B cell (primary cell): Measurements from ENCODE around the gene UBE2B. TPM values are rescaled to one million over a fixed set of nuclear protein-coding genes. Genes with fewer than 3 reads are reported as not detected.
A peak's percentile ranks its signal among the peaks of the same experiment; 100 is the strongest.

Experiments used
- ATAC-seq: fragments of 200-7000 bp; cut with Tn5 transposase; one replicate; pipeline ENCODE4 v1.10.0; 2021; ENCODE audit warnings: low read depth, mild to moderate bottlenecking, moderate number of reproducible peaks, moderate library complexity
- CTCF ChIA-PET: fragments of 350-600 bp; sonication (Branson Sonifier 250); formaldehyde crosslinking; loops from one replicate; lab custom pipeline; 2021; ENCODE audit warnings: antibody characterized with exemption, inconsistent platforms; lab: Charles Lee
- POLR2A ChIA-PET: fragments of 350-600 bp; sonication (Branson Sonifier 250); formaldehyde crosslinking; loops from one replicate; lab custom pipeline; 2021; ENCODE audit warnings: antibody characterized with exemption; lab: Charles Lee
- DNase-seq: peaks from one replicate; pipeline ENCODE4 v3.0.0; 2013
- H2AFZ ChIP-seq: 2 replicates; pipeline ENCODE4 v1.6.1; 2012; ENCODE audit warnings: mild to moderate bottlenecking, low read depth, low read length; ENCODE audit not compliant: insufficient read depth, poor library complexity, severe bottlenecking
- H3K27ac ChIP-seq, 2 donors: 1 replicate in 1 of 2; 2 replicates in 1 of 2; pipeline ENCODE4 v1.5.1; 2012 to 2013; ENCODE audit warnings: low read length in 2 of 2, mild to moderate bottlenecking in 2 of 2, moderate library complexity in 1 of 2
- H3K27me3 ChIP-seq, 4 experiments: fragments of 200-600 bp in 1 of 4; sonication (generic) in 1 of 4; replicated peaks in 1 of 4; 1 replicate in 2 of 4; 2 replicates in 2 of 4; pipeline versions ENCODE4 v1.6.1 to v1.7.0; 2013 to 2016; ENCODE audit warnings: low read length in 3 of 4, mild to moderate bottlenecking in 2 of 4, mixed read lengths in 1 of 4, moderate library complexity in 1 of 4; ENCODE audit not compliant: insufficient read depth in 4 of 4, control insufficient read depth in 3 of 4; ENCODE audit errors: control extremely low read depth in 1 of 4
- H3K36me3 ChIP-seq, 2 experiments: replicated peaks in 1 of 2; 1 replicate in 1 of 2; 2 replicates in 1 of 2; pipeline versions ENCODE4 v1.6.1 to v1.7.1; 2013; ENCODE audit warnings: low read length in 1 of 2; ENCODE audit not compliant: insufficient read depth in 2 of 2, control insufficient read depth in 1 of 2; ENCODE audit errors: control extremely low read depth in 1 of 2, extremely low read depth in 1 of 2
- H3K4me1 ChIP-seq, 2 donors: fragments of 200-600 bp in 1 of 2; sonication (generic) in 1 of 2; 1 replicate in 1 of 2; 2 replicates in 1 of 2; pipeline versions ENCODE4 v1.5.1 to v1.6.1; 2013 to 2017; ENCODE audit warnings: low read length in 2 of 2; ENCODE audit not compliant: control insufficient read depth in 2 of 2, insufficient read depth in 2 of 2
- H3K4me2 ChIP-seq: replicated peaks from 2 replicates; pipeline ENCODE3; 2012; ENCODE audit warnings: mild to moderate bottlenecking, low read depth, low read length; ENCODE audit not compliant: poor library complexity, severe bottlenecking
- H3K4me3 ChIP-seq, 5 experiments: fragments of 200-600 bp in 1 of 5; sonication (generic) in 1 of 5; 1 replicate in 3 of 5; 2 replicates in 2 of 5; pipeline versions ENCODE4 v1.5.1 to v1.7.0; 2011 to 2016; ENCODE audit warnings: low read length in 4 of 5, mild to moderate bottlenecking in 4 of 5, low read depth in 2 of 5, control low read depth in 1 of 5, moderate library complexity in 1 of 5; ENCODE audit not compliant: insufficient read depth in 1 of 5; ENCODE audit errors: control extremely low read depth in 1 of 5, extremely low read depth in 1 of 5
- H3K79me2 ChIP-seq: fragments of 200-600 bp; sonication (generic); one replicate; pipeline ENCODE4 v1.6.0; 2016; ENCODE audit warnings: low read length; ENCODE audit not compliant: control insufficient read depth, insufficient read depth
- H3K9ac ChIP-seq: fragments of 200-600 bp; sonication (generic); 2 replicates; pipeline ENCODE4 v1.6.1; 2017; ENCODE audit warnings: mild to moderate bottlenecking, low read length, moderate library complexity
- H3K9me3 ChIP-seq, 3 donors: one replicate each; pipeline versions ENCODE4 v1.6.1 to v1.7.1; 2013; ENCODE audit warnings: low read length in 2 of 3; ENCODE audit not compliant: control insufficient read depth in 2 of 3, insufficient read depth in 1 of 3; ENCODE audit errors: control extremely low read depth in 1 of 3
- H4K20me1 ChIP-seq: 2 replicates; pipeline ENCODE4 v1.6.0; 2012; ENCODE audit warnings: mild to moderate bottlenecking, low read length; ENCODE audit not compliant: insufficient read depth, control insufficient read depth, poor library complexity, severe bottlenecking
- H3K27ac Mint-ChIP-seq: one replicate; pipeline ENCODE4 v1.8.0; 2021; ENCODE audit warnings: mixed read lengths
- H3K27me3 Mint-ChIP-seq: one replicate; pipeline ENCODE4 v1.8.0; 2021; ENCODE audit warnings: mixed read lengths
- H3K4me1 Mint-ChIP-seq: one replicate; pipeline ENCODE4 v1.8.0; 2021; ENCODE audit warnings: mixed read lengths
- H3K4me3 Mint-ChIP-seq: one replicate; pipeline ENCODE4 v1.8.0; 2021; ENCODE audit warnings: mixed read lengths
- H3K9me3 Mint-ChIP-seq: one replicate; pipeline ENCODE4 v1.8.0; 2022; ENCODE audit warnings: mixed read lengths; ENCODE audit not compliant: insufficient read depth
- CTCF ChIP-seq: fragments of 200-600 bp; IDR thresholded peaks from one replicate; pipeline ENCODE4 v1.8.0; 2022; ENCODE audit warnings: antibody characterized with exemption, mild to moderate bottlenecking
- EZH2 ChIP-seq: IDR thresholded peaks from 2 replicates; pipeline ENCODE4 v1.6.1; 2012; ENCODE audit warnings: borderline replicate concordance, low read depth, mild to moderate bottlenecking, moderate library complexity, low read length; ENCODE audit not compliant: insufficient read depth, poor library complexity, severe bottlenecking
- WGBS: methylation state at CpG from one replicate; pipeline ENCODE4 v1.1.5; 2013; ENCODE audit warnings: missing lambda C conversion rate; ENCODE audit not compliant: insufficient coverage; 5-methylcytosine and 5-hydroxymethylcytosine counted together
- intact Hi-C: fragments of 100-400 bp; cut with micrococcal nuclease; formaldehyde crosslinking; loops from one replicate; pipeline ENCODE4 v1.10.0; 2022
- polyA plus RNA-seq: library from polyadenylated mRNA; depleted of rRNA; stranded (reverse); fragments of >200 nt; gene quantifications from 2 replicates; pipeline ENCODE4 v1.2.3, GENCODE V29; 2012
- total RNA-seq, 2 donors: library from RNA; stranded (reverse); fragments of 120-200 nt in 1 of 2; gene quantifications; 1 replicate in 1 of 2; 2 replicates in 1 of 2; pipeline versions ENCODE4 v1.2.3 to v1.2.4, GENCODE V29; 2013 to 2022

UBE2B gene
- total and polyA plus RNA-seq, 2 donors (not counting 1 experiment from before 2014, with no cell fraction given) = 23.0 to 106 TPM

DNA sequence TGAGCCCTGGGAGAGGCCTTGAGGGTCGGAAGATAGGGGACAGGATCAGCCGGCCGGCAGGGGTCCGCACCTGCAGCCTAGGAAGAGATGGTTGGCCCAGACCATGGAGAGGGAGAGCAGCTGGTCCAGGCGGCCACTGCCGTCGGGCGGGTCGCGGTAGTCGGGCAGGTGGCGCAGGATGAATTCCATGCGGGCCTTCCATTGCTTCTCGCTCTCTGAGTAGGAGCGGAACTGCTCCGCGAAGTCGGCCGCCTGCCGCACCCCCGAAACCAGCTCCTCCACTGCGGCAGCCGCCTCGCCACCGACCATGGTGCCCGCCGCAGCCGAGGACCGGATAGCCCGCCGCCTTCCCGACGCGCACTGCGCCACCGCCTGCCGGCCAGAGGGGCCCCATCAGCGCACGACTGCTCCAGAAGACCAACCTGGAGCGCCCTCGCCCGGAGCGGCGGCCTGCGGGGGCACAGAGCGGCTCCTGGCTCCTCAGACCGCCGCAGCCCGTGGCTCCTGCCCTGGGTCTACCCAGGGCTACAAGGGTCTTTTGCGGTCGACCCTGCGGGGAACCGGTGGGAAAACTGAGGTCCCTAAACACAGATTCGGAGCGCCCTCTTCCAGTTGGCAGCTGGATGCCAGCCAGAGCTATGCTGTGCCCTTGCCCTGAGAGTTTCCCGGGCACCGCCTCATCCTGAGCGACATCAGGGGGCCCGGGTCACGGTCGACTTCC, 40.3 kb downstream of the UBE2B start, which contains the start of gene CDKN2AIPNL:
CDKN2AIPNL (minus strand) TSS at position 336 of the 721 bp plus-strand sequence; CDS start at position 309, 27 bp downstream.
- Mint-ChIP-seq H3K4me1 (peaks cover 39% of the 10 kb centered on the region), H3K27me3 (no peaks in the 10 kb centered on the region), H3K4me3 (peak within 1 kb of the TSS; percentile 94), H3K27ac (peak within 1 kb of the TSS; percentile 93), H3K9me3 (no peaks in the 10 kb centered on the region)
- ChIA-PET CTCF (interaction anchor here (0.7 to 4.8 kb wide), 32 partner anchors 15 to 187 kb away, joined by 3 to 56 read pairs (median 5); partner anchors contain the start of genes CDKL3, JADE2, PPP2CA and UBE2B), POLR2A (interaction anchor here (0.6 to 3.7 kb wide), 9 partner anchors 25 to 176 kb away, joined by 3 to 50 read pairs (median 5); partner anchors contain the start of genes JADE2 and UBE2B)
- H3K27ac ChIP-seq = peak within 1 kb of the TSS; percentile 64 to 68
- under 1% methylated on average over 61 of the region's 61 CpGs for WGBS
- H3K4me1 ChIP-seq = peaks cover 15 to 19% of the 10 kb centered on the region in 2 donors
- no peaks in the 10 kb centered on the region for H4K20me1 ChIP-seq
- H3K79me2 ChIP-seq = peaks cover 32% of the 10 kb centered on the region
- H3K9ac ChIP-seq = peak within 1 kb of the TSS; percentile 82
- H3K4me2 ChIP-seq = peak within 1 kb of the TSS; percentile 76
- peak within 1 kb of the TSS; percentile 89 for H2AFZ ChIP-seq
- ATAC-seq = peak; percentile 100
- intact Hi-C loops = loop anchor here (1.0 to 5.0 kb wide), 7 partner anchors 25 to 166 kb away; partner anchors contain the start of gene UBE2B
- peak within 1 kb of the TSS; percentile 6 to 99 (median 87) for H3K4me3 ChIP-seq
- no peaks in the 10 kb centered on the region for H3K27me3 ChIP-seq
- peaks cover 0 to 10% of the 10 kb centered on the region in 2 experiments for H3K36me3 ChIP-seq
- TF ChIP-seq CTCF (peak; percentile 83), EZH2 (no peak)
- no peaks in the 10 kb centered on the region for H3K9me3 ChIP-seq
- DNase-seq = peak; percentile 92
